ENCODE results near the gene CSMD2.

GRCh38 chr1:34037856-34038255 lies 127.2 kb downstream of the CSMD2 start:
- no peak for TF ChIP-seq CTCF (IDR thresholded peaks at IDR 0.05; ENCODE audit: low read length)
- no peak for TF ChIP-seq EZH2 (optimal IDR thresholded peaks at IDR 0.05; ENCODE audit: low read depth, low read length)
- TF ChIP-seq EZH2phosphoT487 (IDR thresholded peaks at IDR 0.05; ENCODE audit: low read length), result no peak

All from MM.1S (cell line).